SJSA1 (cell line): ENCODE data around the gene PLD1. TPM values are rescaled to one million over a fixed set of nuclear protein-coding genes. Genes with fewer than 3 reads are reported as not detected.

ENCODE experiments used
- DNase-seq, 2 experiments: peaks; one replicate each; pipeline ENCODE4 v3.0.0-alpha.2; 2015 to 2020; ENCODE audit warnings: low spot score in 2 of 2, low read depth in 1 of 2
- H3K27ac ChIP-seq: fragments of 250-450 bp; sonication (Bioruptor Pico); 2 replicates; pipeline ENCODE4 v1.5.1; 2020; ENCODE audit warnings: mild to moderate bottlenecking, moderate library complexity
- H3K27me3 ChIP-seq: fragments of 250-450 bp; sonication (Bioruptor Pico); replicated peaks from 2 replicates; pipeline ENCODE4 v1.5.1; 2020; ENCODE audit warnings: mild to moderate bottlenecking, moderate library complexity
- H3K36me3 ChIP-seq: fragments of 250-450 bp; sonication (Bioruptor Pico); 2 replicates; pipeline ENCODE4 v1.5.1; 2020; ENCODE audit warnings: mild to moderate bottlenecking
- H3K4me1 ChIP-seq: fragments of 250-450 bp; sonication (Bioruptor Pico); replicated peaks from 2 replicates; pipeline ENCODE4 v1.6.1; 2021; ENCODE audit warnings: mild to moderate bottlenecking
- H3K4me3 ChIP-seq: fragments of 250-450 bp; sonication (Bioruptor Pico); 2 replicates; pipeline ENCODE4 v1.5.1; 2020; ENCODE audit warnings: mild to moderate bottlenecking
- H3K9me3 ChIP-seq: fragments of 250-450 bp; sonication (Bioruptor Pico); replicated peaks from 2 replicates; pipeline ENCODE4 v1.5.1; 2020; ENCODE audit warnings: mild to moderate bottlenecking
- total RNA-seq: library from RNA; depleted of rRNA; stranded (reverse); fragments of >200 nt; shearing (Covaris generic); gene quantifications from 2 replicates; pipeline ENCODE4 v1.2.3, GENCODE V29; 2014

PLD1 gene
- total RNA-seq, 1 experiment from 2014 or later = 3.3 TPM

DNA sequence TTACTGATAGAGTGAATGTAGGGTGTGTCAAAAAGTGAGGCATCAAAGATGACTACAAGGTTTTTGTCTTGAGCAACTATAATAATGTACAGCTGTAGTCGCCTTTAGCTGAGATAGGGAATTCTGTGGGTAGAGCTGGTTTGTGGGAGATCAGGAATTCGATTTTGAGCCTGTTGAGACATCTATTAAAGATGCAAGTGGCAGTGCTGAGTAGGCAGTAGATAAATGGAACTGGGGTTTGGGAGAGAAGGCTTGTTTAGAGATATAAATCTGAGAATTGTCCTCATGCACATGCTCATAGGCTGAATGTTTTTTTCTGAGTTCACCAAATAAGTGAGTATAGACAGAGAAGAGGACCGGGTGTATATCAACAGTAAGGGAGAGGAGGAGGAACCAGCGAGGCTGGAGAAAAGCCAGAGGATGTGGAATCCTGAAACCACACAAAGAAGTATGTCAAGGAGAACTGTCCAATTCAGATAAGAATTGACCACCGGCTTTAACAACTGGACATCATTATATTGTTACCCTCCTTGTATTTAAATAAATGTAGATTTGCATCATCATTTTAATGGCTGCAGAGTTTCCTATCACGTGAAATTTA, 204.0 kb downstream of the PLD1 start:
- Histone ChIP-seq H3K36me3 (no peaks in the 10 kb centered on the region; the same call in 1 of the 2 replicates), H3K4me1 (no peaks in the 10 kb centered on the region), H3K9me3 (no peaks in the 10 kb centered on the region), H3K27me3 (no peaks in the 10 kb centered on the region), H3K27ac (no peak overlapping the region), H3K4me3 (no peak overlapping the region)
- DNase-seq = no peak

GRCh38 chr3:171604370-171604769, 205.9 kb downstream of the PLD1 start:
- H3K36me3 ChIP-seq = no peaks in the 10 kb centered on the region; the same call in 1 of the 2 replicates
- DNase-seq = no peak
- H3K4me3 ChIP-seq = no peak overlapping the region
- H3K27ac ChIP-seq = no peak overlapping the region
- no peaks in the 10 kb centered on the region for H3K4me1 ChIP-seq
- no peaks in the 10 kb centered on the region for H3K9me3 ChIP-seq
- no peaks in the 10 kb centered on the region for H3K27me3 ChIP-seq

GRCh38 chr3:171602072-171602471, 208.2 kb downstream of the PLD1 start:
- no peak for DNase-seq
- H3K4me3 ChIP-seq = no peak overlapping the region
- no peak overlapping the region for H3K27ac ChIP-seq
- no peaks in the 10 kb centered on the region for H3K9me3 ChIP-seq
- H3K4me1 ChIP-seq = no peaks in the 10 kb centered on the region
- H3K27me3 ChIP-seq = no peaks in the 10 kb centered on the region
- H3K36me3 ChIP-seq = no peaks in the 10 kb centered on the region; the same call in 1 of the 2 replicates

GRCh38 chr3:171600030-171600429, 210.3 kb downstream of the PLD1 start:
- H3K27me3 ChIP-seq = no peaks in the 10 kb centered on the region
- no peak overlapping the region for H3K4me3 ChIP-seq
- no peak overlapping the region for H3K27ac ChIP-seq
- no peaks in the 10 kb centered on the region; the same call in 1 of the 2 replicates for H3K36me3 ChIP-seq
- no peaks in the 10 kb centered on the region for H3K9me3 ChIP-seq
- no peak for DNase-seq
- no peaks in the 10 kb centered on the region for H3K4me1 ChIP-seq

DNA sequence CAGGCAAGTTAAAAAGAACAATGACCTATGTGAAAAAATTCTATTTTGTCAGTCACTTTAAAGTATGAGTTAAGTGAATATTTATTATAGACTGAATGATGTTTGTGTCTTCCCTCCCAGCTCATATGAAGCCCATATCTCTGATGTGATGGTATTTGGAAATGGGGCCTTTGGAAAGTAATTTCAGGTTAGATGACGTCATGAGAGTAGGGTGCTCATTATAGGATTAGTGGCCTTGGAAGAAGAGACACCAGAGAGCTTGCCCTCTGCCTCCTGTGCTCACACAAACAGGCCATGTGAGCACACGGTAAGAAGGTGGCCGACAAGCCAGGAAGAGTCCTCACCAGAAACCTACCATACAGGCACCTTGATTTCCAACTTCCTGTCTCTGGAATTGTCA, 211.3 kb downstream of the PLD1 start:
- H3K27me3 ChIP-seq = no peaks in the 10 kb centered on the region
- H3K36me3 ChIP-seq = no peaks in the 10 kb centered on the region; the same call in 1 of the 2 replicates
- no peak overlapping the region for H3K27ac ChIP-seq
- no peaks in the 10 kb centered on the region for H3K4me1 ChIP-seq
- H3K9me3 ChIP-seq = no peaks in the 10 kb centered on the region
- no peak overlapping the region for H3K4me3 ChIP-seq
- DNase-seq = no peak

GRCh38 chr3:171592786-171593185, 217.5 kb downstream of the PLD1 start:
- DNase-seq = no peak
- Histone ChIP-seq H3K27ac (no peak overlapping the region), H3K4me1 (no peaks in the 10 kb centered on the region), H3K4me3 (no peak overlapping the region), H3K27me3 (no peaks in the 10 kb centered on the region), H3K36me3 (no peaks in the 10 kb centered on the region), H3K9me3 (no peaks in the 10 kb centered on the region)

GRCh38 chr3:171591070-171591469, 219.2 kb downstream of the PLD1 start:
- Histone ChIP-seq H3K9me3 (no peaks in the 10 kb centered on the region; the same call in 1 of the 2 replicates), H3K27ac (no peak overlapping the region), H3K36me3 (no peaks in the 10 kb centered on the region), H3K4me1 (no peaks in the 10 kb centered on the region), H3K4me3 (no peak overlapping the region), H3K27me3 (no peaks in the 10 kb centered on the region)
- DNase-seq = no peak

DNA sequence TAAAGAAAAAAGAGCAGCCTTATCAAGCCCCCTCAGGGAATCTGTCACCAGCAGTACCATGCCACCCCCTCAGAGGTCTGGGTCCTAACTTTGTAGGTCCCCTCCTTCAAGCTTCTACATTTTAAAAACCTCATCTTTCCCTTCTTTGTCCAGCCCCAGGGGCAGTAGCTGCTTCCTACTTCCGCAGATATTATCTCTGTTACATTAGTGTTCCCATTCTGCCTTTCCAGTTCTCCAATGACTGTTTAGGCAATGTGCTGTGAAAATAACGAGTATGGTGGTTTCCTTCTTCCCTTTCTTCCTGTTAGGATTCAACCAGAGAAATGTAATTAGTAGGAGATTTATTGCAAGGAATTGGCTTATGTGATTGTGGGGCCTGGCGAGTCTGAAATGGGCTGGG, 224.0 kb downstream of the PLD1 start:
- no peaks in the 10 kb centered on the region for H3K4me1 ChIP-seq
- no peaks in the 10 kb centered on the region; the same call in 1 of the 2 replicates for H3K9me3 ChIP-seq
- DNase-seq = no peak
- H3K4me3 ChIP-seq = no peak overlapping the region
- no peaks in the 10 kb centered on the region for H3K27me3 ChIP-seq
- H3K27ac ChIP-seq = no peak overlapping the region
- no peaks in the 10 kb centered on the region for H3K36me3 ChIP-seq

DNA sequence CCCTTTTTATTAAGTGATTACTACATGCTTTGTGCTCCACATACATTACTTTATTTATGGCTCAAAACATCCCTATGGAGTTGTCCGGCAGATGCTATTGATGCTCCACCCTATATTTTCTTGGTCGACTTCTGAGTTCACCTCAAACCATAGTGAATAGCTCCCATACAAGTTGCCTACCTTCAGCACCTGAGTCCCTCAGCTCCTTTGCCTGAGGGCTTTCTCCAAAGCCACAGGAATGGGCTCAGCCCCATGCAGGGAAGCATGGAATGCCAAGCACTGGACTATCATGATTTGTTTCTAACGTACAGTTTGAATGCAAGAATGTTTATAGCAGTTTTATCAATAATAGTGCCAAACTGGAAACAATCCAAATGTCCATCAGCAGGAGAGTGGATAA, 225.2 kb downstream of the PLD1 start:
- Histone ChIP-seq H3K36me3 (no peaks in the 10 kb centered on the region), H3K27me3 (no peaks in the 10 kb centered on the region), H3K27ac (no peak overlapping the region), H3K9me3 (no peaks in the 10 kb centered on the region; the same call in 1 of the 2 replicates), H3K4me1 (no peaks in the 10 kb centered on the region), H3K4me3 (no peak overlapping the region)
- DNase-seq = no peak

GRCh38 chr3:171584100-171584499, 226.2 kb downstream of the PLD1 start:
- Histone ChIP-seq H3K27ac (no peak overlapping the region), H3K27me3 (no peaks in the 10 kb centered on the region), H3K4me3 (no peak overlapping the region), H3K4me1 (no peaks in the 10 kb centered on the region), H3K9me3 (no peaks in the 10 kb centered on the region; the same call in 1 of the 2 replicates), H3K36me3 (no peaks in the 10 kb centered on the region)
- no peak for DNase-seq

- no peaks in the 10 kb centered on the region for H3K36me3 ChIP-seq
- H3K27ac ChIP-seq = no peak overlapping the region
- no peak for DNase-seq
- H3K4me1 ChIP-seq = no peaks in the 10 kb centered on the region
- no peak overlapping the region for H3K4me3 ChIP-seq
- H3K27me3 ChIP-seq = 0 out of 2 replicates have a peak, but pooled peaks cover 4% of the 10 kb centered on the region
- no peaks in the 10 kb centered on the region for H3K9me3 ChIP-seq
Observed at GRCh38 chr3:171574556-171575240, 235.6 kb downstream of the PLD1 start.

GRCh38 chr3:171569571-171570132, 240.6 kb downstream of the PLD1 start:
- Histone ChIP-seq H3K4me3 (no peak overlapping the region), H3K27me3 (no peaks in the 10 kb centered on the region), H3K36me3 (no peaks in the 10 kb centered on the region), H3K4me1 (no peaks in the 10 kb centered on the region), H3K9me3 (no peaks in the 10 kb centered on the region), H3K27ac (no peak overlapping the region)
- no peak for DNase-seq

GRCh38 chr3:171568766-171569165, 241.5 kb downstream of the PLD1 start:
- DNase-seq = no peak
- Histone ChIP-seq H3K27ac (no peak overlapping the region), H3K36me3 (no peaks in the 10 kb centered on the region), H3K27me3 (no peaks in the 10 kb centered on the region), H3K9me3 (no peaks in the 10 kb centered on the region), H3K4me3 (no peak overlapping the region), H3K4me1 (no peaks in the 10 kb centered on the region)

- Histone ChIP-seq H3K27me3 (no peaks in the 10 kb centered on the region), H3K4me1 (no peaks in the 10 kb centered on the region), H3K4me3 (no peak overlapping the region), H3K9me3 (no peaks in the 10 kb centered on the region), H3K27ac (no peak overlapping the region), H3K36me3 (no peaks in the 10 kb centered on the region)
- DNase-seq = peak in 1 of 2 experiments; percentile 22
Observed at GRCh38 chr3:171566803-171567422, 243.4 kb downstream of the PLD1 start.
